Suprapubic skin (tissue), 3 donors: ENCODE results near the gene FER.

Experiments used
- POLR2A ChIP-seq, 2 donors: fragments of 450-650 bp; IDR thresholded peaks; one replicate each; pipeline ENCODE4 v1.6.1; 2017; ENCODE audit warnings: antibody characterized with exemption in 2 of 2, mild to moderate bottlenecking in 2 of 2, moderate library complexity in 2 of 2
- TF ChIP-seq, protein P1 (sequence below), 2 donors: fragments of 200-600 bp in 1 of 2; fragments of 450-650 bp in 1 of 2; sonication (generic) in 1 of 2; IDR thresholded peaks; one replicate each; pipeline ENCODE4 v1.5.1; 2016 to 2019; ENCODE audit warnings: antibody characterized with exemption in 2 of 2, mild to moderate bottlenecking in 1 of 2, moderate library complexity in 1 of 2

- no peak for TF ChIP-seq POLR2A (IDR thresholded peaks at IDR 0.05)
- TF ChIP-seq, protein P1, sequence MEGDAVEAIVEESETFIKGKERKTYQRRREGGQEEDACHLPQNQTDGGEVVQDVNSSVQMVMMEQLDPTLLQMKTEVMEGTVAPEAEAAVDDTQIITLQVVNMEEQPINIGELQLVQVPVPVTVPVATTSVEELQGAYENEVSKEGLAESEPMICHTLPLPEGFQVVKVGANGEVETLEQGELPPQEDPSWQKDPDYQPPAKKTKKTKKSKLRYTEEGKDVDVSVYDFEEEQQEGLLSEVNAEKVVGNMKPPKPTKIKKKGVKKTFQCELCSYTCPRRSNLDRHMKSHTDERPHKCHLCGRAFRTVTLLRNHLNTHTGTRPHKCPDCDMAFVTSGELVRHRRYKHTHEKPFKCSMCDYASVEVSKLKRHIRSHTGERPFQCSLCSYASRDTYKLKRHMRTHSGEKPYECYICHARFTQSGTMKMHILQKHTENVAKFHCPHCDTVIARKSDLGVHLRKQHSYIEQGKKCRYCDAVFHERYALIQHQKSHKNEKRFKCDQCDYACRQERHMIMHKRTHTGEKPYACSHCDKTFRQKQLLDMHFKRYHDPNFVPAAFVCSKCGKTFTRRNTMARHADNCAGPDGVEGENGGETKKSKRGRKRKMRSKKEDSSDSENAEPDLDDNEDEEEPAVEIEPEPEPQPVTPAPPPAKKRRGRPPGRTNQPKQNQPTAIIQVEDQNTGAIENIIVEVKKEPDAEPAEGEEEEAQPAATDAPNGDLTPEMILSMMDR (IDR thresholded peaks at IDR 0.05) = no peak
These were observed 172.1 kb downstream of the FER start for GRCh38 chr5:108919591-108920326.
